DMS53 (cell line): ENCODE results near the gene TJP2.

Experiments
- DNase-seq: peaks from one replicate; lab custom pipeline; 2025; lab: John Stamatoyannopoulos, UW

TJP2 gene

GRCh38 chr9:69232135-69232534 is 58.1 kb downstream of the TJP2 start:
- no peak for DNase-seq

GRCh38 chr9:69234683-69235082 is 60.6 kb downstream of the TJP2 start:
- no peak for DNase-seq

DNA sequence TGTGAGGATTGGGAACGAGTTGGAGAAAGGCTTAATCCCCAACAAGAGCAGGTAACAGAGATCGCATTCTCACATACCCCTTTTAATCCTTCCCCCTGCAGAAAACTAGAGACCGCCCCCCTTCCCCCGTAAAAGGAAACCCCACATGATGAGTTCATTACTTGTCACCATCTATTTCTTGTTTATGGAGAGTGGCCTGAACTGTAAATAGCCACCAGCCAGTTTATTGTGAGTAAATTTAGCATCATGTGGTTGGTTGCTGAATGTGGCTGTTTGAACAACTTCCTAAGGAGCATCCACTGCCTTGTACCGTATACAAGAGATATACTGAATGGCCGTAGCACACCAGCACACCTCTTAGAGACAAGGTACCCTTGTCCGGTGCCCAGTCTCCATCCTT is 62.1 kb downstream of the TJP2 start:
- DNase-seq = no peak

DNA sequence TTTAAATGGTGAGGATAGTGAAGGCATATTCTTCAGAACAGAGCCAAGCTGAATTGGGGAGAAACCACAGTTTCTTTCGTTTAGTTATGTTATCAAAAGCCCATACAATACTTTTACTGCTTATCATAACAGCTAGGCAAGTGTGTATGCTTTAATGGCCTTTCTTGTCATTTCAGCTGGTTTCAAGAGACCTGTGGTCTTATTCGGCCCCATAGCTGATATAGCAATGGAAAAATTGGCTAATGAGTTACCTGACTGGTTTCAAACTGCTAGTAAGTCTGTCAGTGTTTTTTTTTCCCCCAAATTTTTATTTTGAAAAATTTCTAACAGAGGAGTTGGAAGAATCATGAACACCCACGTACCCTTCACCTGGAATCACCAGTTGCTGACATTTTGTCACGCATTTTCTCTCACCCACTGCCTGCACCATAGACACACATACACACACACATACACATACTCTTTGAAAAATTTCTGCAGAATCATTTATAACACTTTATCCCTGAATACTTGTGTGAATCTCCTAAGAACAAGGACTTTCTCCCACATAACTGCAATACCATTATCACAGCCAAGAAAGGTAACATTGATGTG is 63.7 kb downstream of the TJP2 start:
- DNase-seq = no peak

DNA sequence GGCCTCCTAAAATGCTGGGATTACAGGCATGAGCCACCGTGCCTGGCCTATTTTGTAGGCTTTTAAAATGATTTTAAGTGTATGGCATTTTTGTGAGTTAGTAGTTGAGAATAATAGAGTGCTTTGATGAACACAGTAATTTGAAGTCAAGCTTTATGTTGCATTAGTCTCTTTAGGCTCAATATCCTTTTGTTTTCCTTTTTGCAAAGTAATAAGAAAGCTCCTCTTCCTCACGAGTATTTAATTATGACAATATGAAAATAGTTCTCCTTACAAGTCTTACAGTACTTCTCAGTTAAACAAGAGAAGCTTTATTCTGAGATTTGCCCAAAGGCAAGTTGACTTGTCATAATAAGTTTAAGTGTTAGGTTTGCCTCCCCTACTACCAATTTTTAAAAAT is 69.0 kb downstream of the TJP2 start:
- no peak for DNase-seq

DNA sequence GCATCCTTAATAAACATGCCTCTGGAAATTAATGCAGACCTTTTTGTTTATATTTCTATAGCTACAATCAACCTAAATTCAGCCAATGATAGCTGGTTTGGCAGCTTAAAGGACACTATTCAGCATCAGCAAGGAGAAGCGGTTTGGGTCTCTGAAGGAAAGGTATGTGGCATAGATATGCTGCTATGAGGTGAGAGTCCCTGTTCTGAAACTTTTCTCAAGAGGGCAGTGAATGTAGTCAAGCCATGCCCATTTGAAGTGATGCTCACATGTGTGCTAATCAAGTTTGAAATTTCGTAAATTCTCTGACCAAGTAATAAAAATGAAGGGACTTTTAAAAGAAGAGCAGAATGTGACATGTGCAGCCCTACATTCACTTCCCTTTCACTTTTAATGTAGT is 72.6 kb downstream of the TJP2 start:
- no peak for DNase-seq

DNA sequence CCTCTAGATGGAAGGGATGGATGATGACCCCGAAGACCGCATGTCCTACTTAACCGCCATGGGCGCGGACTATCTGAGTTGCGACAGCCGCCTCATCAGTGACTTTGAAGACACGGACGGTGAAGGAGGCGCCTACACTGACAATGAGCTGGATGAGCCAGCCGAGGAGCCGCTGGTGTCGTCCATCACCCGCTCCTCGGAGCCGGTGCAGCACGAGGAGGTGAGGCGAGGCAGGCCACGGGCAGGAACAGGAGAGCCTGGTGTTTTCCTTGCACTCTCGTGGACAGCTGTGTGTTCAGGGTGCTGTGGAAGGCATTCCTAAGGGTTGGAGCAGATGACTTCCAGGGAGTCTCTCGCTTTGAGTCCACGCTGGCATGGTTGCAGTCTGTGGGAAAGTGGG is 73.9 kb downstream of the TJP2 start:
- DNase-seq = no peak

- DNase-seq = no peak
Observed at GRCh38 chr9:69249337-69249736, 75.3 kb downstream of the TJP2 start.

- no peak for DNase-seq
Observed at GRCh38 chr9:69250681-69251080, 76.6 kb downstream of the TJP2 start.

DNA sequence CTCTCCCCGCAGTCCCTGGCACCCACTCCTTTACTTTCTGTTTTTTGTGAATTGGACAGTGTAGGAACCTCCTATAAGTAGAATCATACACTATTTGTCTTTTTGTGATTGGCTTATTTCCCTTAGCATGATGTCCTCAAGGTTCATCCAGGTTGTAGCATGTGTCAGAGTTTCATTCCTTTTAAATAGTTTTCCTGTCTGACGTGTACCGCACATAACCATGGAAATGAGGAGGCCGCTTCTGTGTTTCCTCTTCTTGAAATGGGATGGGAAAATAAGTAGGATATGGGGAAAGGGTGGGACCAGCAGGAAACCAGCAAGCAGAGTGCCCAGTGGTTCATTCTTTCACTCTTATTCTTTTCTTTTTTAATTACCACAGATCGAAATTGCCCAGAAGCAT is 78.4 kb downstream of the TJP2 start:
- DNase-seq = no peak

GRCh38 chr9:69253057-69253456 is 79.0 kb downstream of the TJP2 start:
- no peak for DNase-seq

DNA sequence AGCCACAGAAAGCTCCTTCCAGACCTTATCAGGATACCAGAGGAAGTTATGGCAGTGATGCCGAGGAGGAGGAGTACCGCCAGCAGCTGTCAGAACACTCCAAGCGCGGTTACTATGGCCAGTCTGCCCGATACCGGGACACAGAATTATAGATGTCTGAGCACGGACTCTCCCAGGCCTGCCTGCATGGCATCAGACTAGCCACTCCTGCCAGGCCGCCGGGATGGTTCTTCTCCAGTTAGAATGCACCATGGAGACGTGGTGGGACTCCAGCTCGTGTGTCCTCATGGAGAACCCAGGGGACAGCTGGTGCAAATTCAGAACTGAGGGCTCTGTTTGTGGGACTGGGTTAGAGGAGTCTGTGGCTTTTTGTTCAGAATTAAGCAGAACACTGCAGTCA is 80.1 kb downstream of the TJP2 start:
- DNase-seq = no peak

GRCh38 chr9:69255591-69255990 is 81.5 kb downstream of the TJP2 start:
- DNase-seq = no peak

DNA sequence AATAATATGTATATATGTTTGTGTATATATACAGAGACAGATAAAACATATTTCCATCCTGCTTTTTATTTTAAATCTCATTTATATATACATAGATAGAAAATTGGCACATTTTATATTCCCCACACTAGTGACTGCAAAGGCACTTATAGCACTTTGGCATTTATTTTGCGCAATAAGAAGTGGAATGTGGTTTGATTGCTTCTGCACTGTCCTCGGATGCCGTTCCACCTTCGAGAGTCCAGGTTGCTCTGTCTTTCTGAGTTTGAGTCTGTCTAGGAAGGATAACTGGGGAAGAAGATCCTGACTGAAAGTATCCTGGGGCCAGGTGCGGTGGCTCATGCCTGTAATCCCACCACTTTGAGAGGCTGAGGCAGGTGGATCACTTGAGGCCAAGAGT is 84.5 kb downstream of the TJP2 start:
- no peak for DNase-seq

DNA sequence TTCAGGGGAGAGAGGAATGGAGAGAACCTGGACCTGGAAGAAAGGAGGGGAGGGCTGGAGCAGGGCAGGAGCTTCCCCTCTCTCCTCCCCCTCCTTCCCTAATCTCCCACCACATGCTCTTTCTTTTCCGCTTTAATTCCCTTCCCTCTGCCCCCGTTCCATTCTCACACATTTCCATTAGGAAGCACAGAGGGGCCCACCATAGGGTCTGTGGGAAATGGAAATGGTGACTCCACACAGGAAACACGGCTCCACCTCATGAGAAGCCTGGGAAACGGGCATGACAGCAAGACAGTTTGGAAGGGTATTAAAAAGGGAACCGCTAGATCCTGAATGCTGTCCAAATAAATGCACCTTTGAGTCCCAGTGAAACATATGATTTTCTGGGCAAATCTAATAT is 86.1 kb downstream of the TJP2 start:
- no peak for DNase-seq

GRCh38 chr9:69261636-69262035 is 87.6 kb downstream of the TJP2 start:
- peak; percentile 13 for DNase-seq

DNA sequence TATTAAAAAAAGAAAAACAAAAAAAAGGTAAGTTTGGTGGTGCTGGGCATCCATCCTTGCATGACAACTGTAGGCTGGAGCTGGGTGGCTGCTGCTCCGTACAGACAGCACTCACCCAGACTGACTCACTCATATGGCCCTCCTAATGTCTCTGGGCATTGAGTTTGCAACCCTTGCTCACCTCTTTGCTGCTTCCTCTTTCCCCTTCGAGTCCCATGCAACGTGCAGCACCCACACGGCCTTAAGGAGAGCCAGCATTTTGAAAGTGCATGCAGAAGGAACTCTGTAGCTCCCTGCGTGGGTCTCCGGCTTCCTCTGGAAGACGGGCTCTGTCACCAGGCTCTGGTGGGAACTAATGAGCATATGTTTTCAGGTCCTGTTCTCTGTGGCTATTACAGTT is 90.4 kb downstream of the TJP2 start:
- DNase-seq = no peak

DNA sequence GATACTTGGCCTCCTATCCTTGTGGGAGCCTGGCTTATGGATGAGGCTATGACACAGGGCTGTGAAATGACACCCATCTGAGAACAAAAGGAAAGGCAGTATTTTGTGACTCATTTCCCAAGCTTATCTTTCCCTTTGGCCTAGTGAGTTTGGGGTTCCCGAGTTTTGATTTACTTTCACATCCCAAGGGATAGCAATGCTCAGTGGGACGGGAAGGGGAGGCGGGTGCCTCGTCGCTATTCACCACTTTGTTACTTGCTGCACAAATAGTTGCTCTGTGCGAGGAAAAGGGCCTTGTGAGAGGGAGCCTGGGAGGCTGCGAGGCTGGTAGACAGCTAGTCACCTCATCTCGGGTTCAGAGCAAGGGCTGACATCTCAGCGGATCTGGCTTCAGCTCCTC is 91.8 kb downstream of the TJP2 start:
- DNase-seq = no peak

- DNase-seq = no peak
Observed at GRCh38 chr9:69272212-69272611, 98.1 kb downstream of the TJP2 start.

GRCh38 chr9:69273161-69273560 is 99.1 kb downstream of the TJP2 start:
- no peak for DNase-seq

DNA sequence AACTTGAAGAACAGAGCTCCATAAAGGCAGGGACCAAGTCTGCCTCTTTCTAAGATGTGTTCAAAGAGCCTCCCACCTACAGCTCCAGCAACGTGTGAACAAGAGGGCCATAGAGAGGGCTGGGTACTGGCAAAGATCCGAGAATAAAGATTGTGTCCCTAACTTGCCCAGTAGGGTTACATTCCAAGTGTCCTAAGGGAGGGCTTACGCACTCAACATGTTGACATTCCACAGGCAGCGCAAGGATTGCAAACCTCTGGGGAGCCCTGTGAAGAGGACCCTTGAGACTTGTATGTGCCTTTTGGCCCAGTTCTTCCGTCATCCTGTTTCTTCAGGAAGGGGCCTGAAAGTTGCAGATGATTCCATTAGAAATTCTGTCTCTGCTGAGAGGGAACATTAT is 102.7 kb downstream of the TJP2 start:
- no peak for DNase-seq

DNA sequence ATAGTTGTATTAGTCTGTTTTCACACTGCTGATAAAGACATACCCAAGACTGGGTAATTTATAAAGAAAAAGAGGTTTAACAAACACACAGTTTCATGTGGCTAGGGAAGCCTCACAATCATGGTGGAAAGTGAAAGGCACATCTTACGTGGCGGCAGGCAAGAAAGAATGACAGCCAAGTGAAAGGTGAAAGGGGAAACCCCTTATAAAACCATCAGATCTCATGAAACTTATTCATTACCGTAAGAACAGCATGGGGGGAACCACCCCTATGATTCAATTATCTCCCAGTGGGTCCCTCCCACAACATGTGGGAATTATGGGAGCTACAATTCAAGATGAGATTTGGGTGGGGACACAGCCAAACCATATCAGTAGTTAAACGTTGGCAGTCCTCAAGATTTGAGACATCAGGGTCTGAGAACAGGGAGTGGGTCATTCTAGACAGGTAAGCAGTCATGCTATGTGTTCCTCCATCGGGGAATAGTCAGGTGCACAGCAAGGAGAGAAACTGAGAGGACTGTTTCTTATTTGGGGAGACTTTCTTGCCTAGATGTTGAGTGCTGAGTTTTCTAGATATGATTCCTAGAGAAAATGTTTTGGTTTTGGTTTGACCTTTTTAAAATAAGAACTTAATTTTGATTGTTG is 105.1 kb downstream of the TJP2 start:
- no peak for DNase-seq

DNA sequence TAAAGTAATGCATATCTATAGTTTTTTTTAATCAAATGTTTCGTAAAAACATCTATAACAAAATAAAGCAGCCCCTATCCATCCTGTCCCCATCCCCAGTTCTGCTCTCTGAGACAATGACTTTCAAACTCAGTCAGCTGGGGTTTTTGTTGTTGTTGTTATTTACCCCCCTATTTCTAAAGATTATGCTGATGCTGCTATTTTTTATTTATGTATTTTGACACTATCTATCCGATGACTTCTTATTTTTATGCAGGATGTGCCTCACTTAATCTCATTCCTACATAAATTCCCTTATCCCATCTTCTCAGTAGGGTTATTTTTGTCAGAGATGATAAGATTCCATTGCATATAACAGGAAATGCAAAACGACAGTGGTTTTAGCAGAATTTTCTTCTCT is 105.7 kb downstream of the TJP2 start:
- no peak for DNase-seq

DNA sequence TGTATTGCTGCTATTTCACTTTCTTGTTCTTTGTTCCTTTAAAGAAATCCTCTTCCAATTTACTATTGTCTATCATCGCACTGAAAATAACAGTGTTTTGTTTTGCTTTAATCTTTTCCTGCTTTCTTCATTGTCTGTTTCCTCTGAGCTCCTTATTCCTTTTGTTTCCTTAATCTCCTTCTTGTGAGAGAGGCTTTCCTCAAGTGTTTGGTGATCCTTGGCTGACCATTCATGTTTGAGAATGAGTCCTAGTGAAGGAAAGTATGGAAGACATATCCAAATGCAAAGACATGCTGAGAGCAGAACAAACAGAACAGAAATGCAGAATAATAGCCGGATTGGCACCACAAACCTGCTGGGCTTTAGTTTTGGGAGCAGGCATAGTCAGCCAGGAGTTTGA is 108.9 kb downstream of the TJP2 start:
- DNase-seq = no peak
